Stimulated activated CD8-positive, alpha-beta memory T cell treated with anti-CD3 and anti-CD28 coated beads, Interleukin-4, amount 100 ng/mL, for 48 hours (primary cell): Measurements from ENCODE around the gene SLC45A1.

Experiments
- DNase-seq: peaks from one replicate; pipeline ENCODE4 v3.0.0-alpha.2; 2020

SLC45A1 gene

GRCh38 chr1:8312235-8313218 is 5.4 kb upstream of the SLC45A1 start:
- no peak for DNase-seq

- no peak for DNase-seq
These were observed 4.7 kb upstream of the SLC45A1 start for GRCh38 chr1:8313231-8313630.

GRCh38 chr1:8314346-8315280 is 3.3 kb upstream of the SLC45A1 start:
- peak; percentile 67 for DNase-seq

- DNase-seq, result no peak
These were observed 2.1 kb upstream of the SLC45A1 start for GRCh38 chr1:8315573-8316475.

- no peak for DNase-seq
These were observed 522 bp downstream of the SLC45A1 start for GRCh38 chr1:8318436-8318835.

GRCh38 chr1:8321612-8322011 is 3.7 kb downstream of the SLC45A1 start:
- DNase-seq, result no peak

GRCh38 chr1:8323706-8324105 is 5.8 kb downstream of the SLC45A1 start:
- no peak for DNase-seq

GRCh38 chr1:8324176-8324810 is 6.4 kb downstream of the SLC45A1 start:
- DNase-seq, result no peak

GRCh38 chr1:8325771-8326170 is 7.9 kb downstream of the SLC45A1 start:
- DNase-seq, result no peak

- no peak for DNase-seq
These were observed 8.4 kb downstream of the SLC45A1 start for GRCh38 chr1:8326265-8326664.

GRCh38 chr1:8328271-8328670 is 10.4 kb downstream of the SLC45A1 start:
- DNase-seq, result no peak

- no peak for DNase-seq
These were observed 11.5 kb downstream of the SLC45A1 start for GRCh38 chr1:8329439-8329838.

GRCh38 chr1:8329858-8330257 is 11.9 kb downstream of the SLC45A1 start:
- no peak for DNase-seq

- DNase-seq, result no peak
These were observed 12.6 kb downstream of the SLC45A1 start for GRCh38 chr1:8330271-8331125.

- DNase-seq, result no peak
These were observed 14.9 kb downstream of the SLC45A1 start for GRCh38 chr1:8332806-8333205.

GRCh38 chr1:8333246-8333987 is 15.5 kb downstream of the SLC45A1 start:
- DNase-seq, result no peak

GRCh38 chr1:8334106-8334851 is 16.4 kb downstream of the SLC45A1 start:
- DNase-seq, result no peak

- no peak for DNase-seq
These were observed 17.3 kb downstream of the SLC45A1 start for GRCh38 chr1:8335246-8335645.

- no peak for DNase-seq
These were observed 20.0 kb downstream of the SLC45A1 start for GRCh38 chr1:8337776-8338525.
